Panc1 (cell line): Measurements from ENCODE around the gene PBX1. TPM values are rescaled to one million over a fixed set of nuclear protein-coding genes. Genes with fewer than 3 reads are reported as not detected.

ENCODE experiments used
- ATAC-seq: fragments of 200-7000 bp; cut with Tn5 transposase; 2 replicates; pipeline ENCODE4 v1.9.1; 2020; ENCODE audit warnings: mild to moderate bottlenecking, moderate library complexity
- BruUV-seq: library from RNA; stranded (reverse); fragments of 400-500 nt; replicated peaks from 2 replicates; lab custom pipeline; 2021; lab: Mats Ljungman, UMichigan
- CTCF ChIA-PET: fragments of 300-600 bp; sonication (Branson Sonifier 250); formaldehyde crosslinking; loops from one replicate; lab custom pipeline; 2022; ENCODE audit warnings: antibody characterized with exemption; lab: Charles Lee
- POLR2A ChIA-PET: fragments of 300-600 bp; sonication (Branson Sonifier 250); formaldehyde crosslinking; loops from one replicate; lab custom pipeline; 2022; ENCODE audit warnings: antibody characterized with exemption; lab: Charles Lee
- DNase-seq: peaks from one replicate; pipeline ENCODE4 v3.0.0-alpha.2; 2010; ENCODE audit warnings: low read depth, low spot score
- H3K27ac ChIP-seq: 2 replicates; pipeline ENCODE4 v1.5.1; 2011; ENCODE audit warnings: mild to moderate bottlenecking, low read length, inconsistent platforms
- H3K27me3 ChIP-seq: fragments of 200-500 bp; sonication (Bioruptor generic); 2 replicates; pipeline ENCODE4 v1.6.0; 2014; ENCODE audit warnings: low read length, inconsistent platforms; ENCODE audit not compliant: control insufficient read depth, insufficient read depth
- H3K36me3 ChIP-seq: fragments of 200-500 bp; sonication (Bioruptor generic); 2 replicates; pipeline ENCODE4 v1.5.1; 2014; ENCODE audit warnings: inconsistent platforms, mild to moderate bottlenecking, low read length, moderate library complexity; ENCODE audit not compliant: control insufficient read depth, insufficient read depth
- H3K4me1 ChIP-seq: 2 replicates; pipeline ENCODE4 v1.5.1; 2011; ENCODE audit warnings: inconsistent platforms, mild to moderate bottlenecking, low read length, moderate library complexity; ENCODE audit not compliant: control insufficient read depth, insufficient read depth
- H3K4me3 ChIP-seq, 2 experiments: 2 replicates each; pipeline ENCODE4 v1.5.1; 2011 to 2012; ENCODE audit warnings: low read depth in 2 of 2, low read length in 2 of 2, mild to moderate bottlenecking in 2 of 2, inconsistent platforms in 1 of 2, moderate library complexity in 1 of 2
- H3K9me3 ChIP-seq: fragments of 200-500 bp; sonication (Bioruptor generic); 2 replicates; pipeline ENCODE4 v1.5.1; 2014; ENCODE audit warnings: low read depth, mild to moderate bottlenecking, inconsistent platforms, low read length, moderate library complexity; ENCODE audit not compliant: control insufficient read depth, insufficient read depth
- CTCF ChIP-seq: fragments of 450-650 bp; IDR thresholded peaks from 2 replicates; pipeline ENCODE4 v1.5.1; 2017; ENCODE audit warnings: mild to moderate bottlenecking
- POLR2AphosphoS5 ChIP-seq: IDR thresholded peaks from 2 replicates; pipeline ENCODE4 v1.6.1; 2012; ENCODE audit warnings: mild to moderate bottlenecking, low read depth, low read length, moderate library complexity
- REST ChIP-seq, 2 experiments: IDR thresholded peaks; 2 replicates each; pipeline ENCODE4 v1.6.1; 2011 to 2012; ENCODE audit warnings: low read depth in 2 of 2, control low read depth in 1 of 2, low read length in 1 of 2, mild to moderate bottlenecking in 1 of 2, moderate library complexity in 1 of 2; ENCODE audit not compliant: insufficient read depth in 1 of 2
- SIN3A ChIP-seq: IDR thresholded peaks from 2 replicates; pipeline ENCODE4 v1.6.1; 2012; ENCODE audit warnings: low read depth, mild to moderate bottlenecking, low read length, moderate library complexity, borderline replicate concordance; ENCODE audit not compliant: insufficient read depth
- TCF7L2 ChIP-seq: IDR thresholded peaks from 2 replicates; pipeline ENCODE4 v1.6.1; 2011; ENCODE audit warnings: mild to moderate bottlenecking, low read depth, low read length, inconsistent platforms
- in situ Hi-C: cut with HindIII; loops from 2 replicates; pipeline ENCODE4 v1.10.0; 2016; ENCODE audit warnings: low sequenced_read_pairs, low pct_unique_long_range_greater_than_20kb
- intact Hi-C: fragments of 100-400 bp; cut with micrococcal nuclease; formaldehyde crosslinking; loops from one replicate; pipeline ENCODE4 v1.10.0; 2022; ENCODE audit not compliant: unreplicated experiment
- total RNA-seq: library from RNA; stranded (reverse); gene quantifications from one replicate; pipeline ENCODE4 v1.2.1, GENCODE V29; 2021; ENCODE audit not compliant: unreplicated experiment

Gene PBX1
- total RNA-seq, 1 experiment from 2014 or later, result 2.0 TPM

GRCh38 chr1:164813776-164814175 is 254.8 kb downstream of the PBX1 start:
- in situ Hi-C loops (no loop called here), intact Hi-C loops (no loop called here)
- H3K9me3 ChIP-seq, result no peaks in the 10 kb centered on the region
- H3K4me3 ChIP-seq, result no peak overlapping the region
- ATAC-seq (no peak), DNase-seq (no peak)
- POLR2A ChIA-PET, result no interaction called here
- CTCF ChIA-PET, result no interaction called here
- H3K36me3 ChIP-seq, result no peaks in the 10 kb centered on the region
- TF ChIP-seq TCF7L2, result no peak
- no peak for TF ChIP-seq REST (IDR thresholded peaks at IDR 0.05; ENCODE audit: insufficient read depth in 1 of 2, low read depth in 2 of 2, low read length in 1 of 2)
- TF ChIP-seq SIN3A, result no peak
- H3K4me1 ChIP-seq, result no peaks in the 10 kb centered on the region
- no peak overlapping the region for H3K27ac ChIP-seq
- no peaks in the 10 kb centered on the region for H3K27me3 ChIP-seq
- BruUV-seq, result no TSS peak

DNA sequence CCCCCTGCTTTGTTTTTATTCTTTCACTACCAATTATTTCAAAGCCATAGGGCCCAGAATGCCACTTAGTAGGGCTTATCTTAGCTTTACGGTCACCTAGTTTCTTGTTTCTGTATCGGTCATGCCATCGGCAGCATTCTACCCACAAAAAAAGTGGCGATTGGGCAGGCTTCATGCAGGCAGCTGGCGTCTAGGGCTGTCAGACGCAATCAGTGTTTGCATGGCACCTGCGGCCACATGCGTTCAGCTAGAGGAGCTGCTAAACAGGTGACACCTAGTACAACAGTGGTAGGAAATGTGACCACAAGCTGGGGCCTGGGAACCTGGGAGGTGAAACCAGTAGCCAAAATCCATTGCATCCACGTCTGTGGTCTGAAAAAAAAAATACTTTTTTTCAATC is 262.7 kb downstream of the PBX1 start:
- in situ Hi-C loops, result no loop called here
- ChIA-PET POLR2A (no interaction called here), CTCF (no interaction called here)
- no peaks in the 10 kb centered on the region for H3K9me3 ChIP-seq
- H3K27ac ChIP-seq, result no peak overlapping the region
- H3K27me3 ChIP-seq, result no peaks in the 10 kb centered on the region
- intact Hi-C loops, result no loop called here
- no TSS peak for BruUV-seq
- no peaks in the 10 kb centered on the region for H3K4me1 ChIP-seq
- DNase-seq (no peak), ATAC-seq (no peak)
- no peak for TF ChIP-seq CTCF
- H3K36me3 ChIP-seq, result no peaks in the 10 kb centered on the region
- no peak overlapping the region for H3K4me3 ChIP-seq

DNA sequence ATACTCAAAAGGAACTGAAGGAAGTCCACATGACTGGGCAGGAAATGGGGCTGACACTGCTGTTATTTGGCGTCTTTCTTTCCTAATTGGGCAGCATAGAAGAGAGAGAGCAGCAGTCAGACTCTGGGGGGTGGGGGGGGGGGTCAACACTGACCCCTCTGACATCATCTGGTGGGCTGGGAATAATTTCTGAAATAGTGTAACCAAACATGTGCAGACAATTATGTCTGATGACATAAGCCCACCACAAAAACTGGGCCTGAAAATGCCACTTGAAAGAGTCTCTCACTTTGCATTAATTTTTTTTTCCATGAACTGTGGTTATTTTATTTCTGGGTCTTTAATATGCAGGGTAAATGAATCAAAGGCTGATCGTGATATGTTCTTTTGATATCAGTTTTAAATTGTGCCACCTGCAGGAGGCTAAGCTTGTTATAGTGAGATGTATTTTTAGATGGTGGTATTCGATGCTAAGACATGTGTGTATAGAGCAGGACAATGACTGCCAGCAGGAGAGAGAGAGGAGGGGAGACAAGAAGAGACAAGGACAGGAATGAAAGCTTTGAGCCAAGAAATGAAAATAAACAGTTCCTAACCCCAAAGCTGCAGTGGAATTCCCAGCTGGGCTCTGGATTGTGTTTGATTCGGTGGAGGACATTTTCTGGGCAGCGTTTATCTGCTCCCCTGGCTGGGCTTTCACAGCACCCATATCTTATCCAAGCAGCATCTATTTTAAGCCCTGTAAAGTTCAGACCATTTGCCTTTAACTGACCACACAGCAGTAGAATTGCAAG is 264.7 kb downstream of the PBX1 start:
- DNase-seq (no peak), ATAC-seq (no peak)
- CTCF ChIA-PET, result no interaction called here
- no peaks in the 10 kb centered on the region for H3K27me3 ChIP-seq
- no TSS peak for BruUV-seq
- no peak for TF ChIP-seq POLR2AphosphoS5
- TF ChIP-seq SIN3A, result no peak
- TF ChIP-seq TCF7L2, result no peak
- no peak for TF ChIP-seq REST (IDR thresholded peaks at IDR 0.05; ENCODE audit: insufficient read depth in 1 of 2, low read depth in 2 of 2, low read length in 1 of 2)
- TF ChIP-seq CTCF, result no peak
- H3K36me3 ChIP-seq, result no peaks in the 10 kb centered on the region
- H3K4me3 ChIP-seq, result no peak overlapping the region
- H3K4me1 ChIP-seq, result no peaks in the 10 kb centered on the region
- H3K27ac ChIP-seq, result no peak overlapping the region
- intact Hi-C loops, result no loop called here
- in situ Hi-C loops, result no loop called here
- no peaks in the 10 kb centered on the region for H3K9me3 ChIP-seq
- POLR2A ChIA-PET, result no interaction called here
